Measurements from ENCODE around the gene NR1D2. TPM values are rescaled to one million over a fixed set of nuclear protein-coding genes. Genes with fewer than 3 reads are reported as not detected.
A peak's percentile ranks its signal among the peaks of the same experiment; 100 is the strongest.

Gene NR1D2
- total and polyA plus RNA-seq, 2 of the 13 experiments (the other 11 are each of a cell fraction or from before 2014, with no cell fraction given), result 5.3 to 8.1 TPM

DNA sequence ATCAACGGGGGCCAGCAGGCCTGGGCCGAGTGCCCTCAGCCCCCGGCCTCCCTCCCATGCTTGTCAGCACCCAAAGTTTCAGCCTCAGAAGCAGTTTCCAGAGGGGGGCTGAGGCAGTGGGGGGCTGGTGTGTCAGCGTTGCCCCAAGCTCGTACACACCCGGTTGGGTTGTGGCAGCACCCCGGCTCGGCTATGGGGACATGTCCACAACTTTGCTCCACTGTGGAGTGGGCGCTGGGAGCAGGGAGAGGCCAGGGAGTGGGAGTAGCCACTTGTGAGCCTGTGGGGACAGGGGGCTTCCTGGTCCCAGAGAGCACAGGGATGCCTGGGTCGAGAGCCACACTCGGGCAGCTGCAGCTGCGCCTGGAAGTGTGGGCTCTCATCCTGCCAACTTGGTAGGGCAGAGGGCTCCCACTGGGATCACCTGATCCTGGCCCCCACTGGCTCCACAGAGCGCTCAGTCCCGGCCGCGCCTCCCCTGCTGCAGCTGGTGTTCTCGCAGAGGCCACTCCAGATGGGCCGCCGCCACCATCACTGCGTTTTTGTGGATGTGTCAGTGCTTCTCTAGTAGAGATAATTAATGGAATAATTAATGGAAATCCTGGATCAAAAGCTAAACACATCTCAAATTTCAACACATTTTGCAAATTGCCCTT lies 75.1 kb downstream of the NR1D2 start:
- Histone ChIP-seq H3K4me2 (ENCODE audit: low read depth, low read length) (no peak overlapping the region), H3K27me3 (ENCODE audit: control insufficient read depth in 1 of 2, insufficient read depth in 2 of 2, low read length in 2 of 2) (peaks cover 0 to 1% of the 10 kb centered on the region in 2 experiments; a peak in 1 of 5 replicates), H3K27ac (ENCODE audit: extremely low read length, insufficient read depth, low read length) (no peak overlapping the region), H3K9ac (ENCODE audit: insufficient read depth, low read depth, low read length) (no peak overlapping the region), H3K9me3 (ENCODE audit: low read length) (no peaks in the 10 kb centered on the region), H3K79me2 (ENCODE audit: insufficient read depth, low read length) (no peaks in the 10 kb centered on the region), H4K20me1 (ENCODE audit: insufficient read depth, low read length) (no peaks in the 10 kb centered on the region), H3K4me1 (ENCODE audit: insufficient read depth, low read length) (no peaks in the 10 kb centered on the region), H2AFZ (ENCODE audit: low read length) (no peak overlapping the region), H3K4me3 (replicated peaks in 1 of 3; ENCODE audit: insufficient read depth in 1 of 3, low read depth in 2 of 3, low read length in 3 of 3) (no peak overlapping the region), H3K36me3 (replicated peaks in 1 of 2; ENCODE audit: control insufficient read depth in 1 of 2, insufficient read depth in 2 of 2, low read length in 2 of 2) (no peaks in the 10 kb centered on the region)
- ATAC-seq, result peak; percentile 36; the same call in 2 of the 3 replicates
- no peak for DNase-seq (ENCODE audit: low spot score)
- no peak for FAIRE-seq
- in situ Hi-C loops (cut with HindIII; ENCODE audit: extremely low pct_ligation_motif_present, low pct_unique_long_range_greater_than_20kb), result loop anchor here (25.0 kb wide), 1 partner anchor 667 kb away; no protein-coding TSS in a partner anchor
- BruUV-seq (replicated peaks), result no TSS peak
- intact Hi-C loops (cut with micrococcal nuclease; ENCODE audit: unreplicated experiment), result no loop called here
- 42% methylated on average over 9 of the region's 20 CpGs for WGBS (ENCODE audit: low lambda C conversion rate)
- POLR2A ChIA-PET, result no interaction called here
- CTCF ChIA-PET (ENCODE audit: low intra/inter-chr PET ratio, low total read pairs), result no interaction called here
- TF ChIP-seq POLR2A (IDR thresholded peaks at IDR 0.05; ENCODE audit: insufficient read depth in 1 of 2, low read depth in 2 of 2, low read length in 2 of 2) (no peak), KDM2A (CRISPR knock-in tag; IDR thresholded peaks at IDR 0.05; ENCODE audit: borderline replicate concordance, low read depth) (no peak), SRSF9 (IDR thresholded peaks at IDR 0.05; ENCODE audit: borderline replicate concordance, insufficient read depth, low read depth, low read length, poor library complexity, severe bottlenecking) (no peak), POLR2AphosphoS2 (IDR thresholded peaks at IDR 0.05; ENCODE audit: low read depth, low read length) (no peak), ETV6 (CRISPR knock-in tag; conservative IDR thresholded peaks at IDR 0.05) (no peak), ZNF256 (CRISPR knock-in tag; conservative IDR thresholded peaks at IDR 0.05) (no peak), ZFYVE20 (CRISPR knock-in tag; IDR thresholded peaks at IDR 0.05; ENCODE audit: borderline replicate concordance, low read depth) (no peak), NR2F2 (IDR thresholded peaks at IDR 0.05; ENCODE audit: borderline replicate concordance, low read depth) (no peak), ZNF570 (CRISPR knock-in tag; IDR thresholded peaks at IDR 0.05; ENCODE audit: borderline replicate concordance) (no peak), AGO1 (IDR thresholded peaks at IDR 0.05; ENCODE audit: low read depth, low read length, poor library complexity, severe bottlenecking) (no peak), ZSCAN12 (CRISPR knock-in tag; IDR thresholded peaks at IDR 0.05) (no peak), MED13 (CRISPR knock-in tag; IDR thresholded peaks at IDR 0.05) (no peak), YY1 (IDR thresholded peaks at IDR 0.05; ENCODE audit: insufficient read depth, insufficient replicate concordance, low read depth, low read length) (no peak), SOX5 (CRISPR knock-in tag; IDR thresholded peaks at IDR 0.05; ENCODE audit: borderline replicate concordance) (no peak), SMC3 (IDR thresholded peaks at IDR 0.05; ENCODE audit: low read length) (no peak)
- TF ChIP-seq, protein P1, sequence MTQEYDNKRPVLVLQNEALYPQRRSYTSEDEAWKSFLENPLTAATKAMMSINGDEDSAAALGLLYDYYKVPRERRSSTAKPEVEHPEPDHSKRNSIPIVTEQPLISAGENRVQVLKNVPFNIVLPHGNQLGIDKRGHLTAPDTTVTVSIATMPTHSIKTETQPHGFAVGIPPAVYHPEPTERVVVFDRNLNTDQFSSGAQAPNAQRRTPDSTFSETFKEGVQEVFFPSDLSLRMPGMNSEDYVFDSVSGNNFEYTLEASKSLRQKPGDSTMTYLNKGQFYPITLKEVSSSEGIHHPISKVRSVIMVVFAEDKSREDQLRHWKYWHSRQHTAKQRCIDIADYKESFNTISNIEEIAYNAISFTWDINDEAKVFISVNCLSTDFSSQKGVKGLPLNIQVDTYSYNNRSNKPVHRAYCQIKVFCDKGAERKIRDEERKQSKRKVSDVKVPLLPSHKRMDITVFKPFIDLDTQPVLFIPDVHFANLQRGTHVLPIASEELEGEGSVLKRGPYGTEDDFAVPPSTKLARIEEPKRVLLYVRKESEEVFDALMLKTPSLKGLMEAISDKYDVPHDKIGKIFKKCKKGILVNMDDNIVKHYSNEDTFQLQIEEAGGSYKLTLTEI (CRISPR knock-in tag; conservative IDR thresholded peaks at IDR 0.05), result no peak
- TF ChIP-seq, protein P2, sequence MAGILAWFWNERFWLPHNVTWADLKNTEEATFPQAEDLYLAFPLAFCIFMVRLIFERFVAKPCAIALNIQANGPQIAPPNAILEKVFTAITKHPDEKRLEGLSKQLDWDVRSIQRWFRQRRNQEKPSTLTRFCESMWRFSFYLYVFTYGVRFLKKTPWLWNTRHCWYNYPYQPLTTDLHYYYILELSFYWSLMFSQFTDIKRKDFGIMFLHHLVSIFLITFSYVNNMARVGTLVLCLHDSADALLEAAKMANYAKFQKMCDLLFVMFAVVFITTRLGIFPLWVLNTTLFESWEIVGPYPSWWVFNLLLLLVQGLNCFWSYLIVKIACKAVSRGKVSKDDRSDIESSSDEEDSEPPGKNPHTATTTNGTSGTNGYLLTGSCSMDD (CRISPR knock-in tag; IDR thresholded peaks at IDR 0.05), result no peak
- TF ChIP-seq, protein P3, sequence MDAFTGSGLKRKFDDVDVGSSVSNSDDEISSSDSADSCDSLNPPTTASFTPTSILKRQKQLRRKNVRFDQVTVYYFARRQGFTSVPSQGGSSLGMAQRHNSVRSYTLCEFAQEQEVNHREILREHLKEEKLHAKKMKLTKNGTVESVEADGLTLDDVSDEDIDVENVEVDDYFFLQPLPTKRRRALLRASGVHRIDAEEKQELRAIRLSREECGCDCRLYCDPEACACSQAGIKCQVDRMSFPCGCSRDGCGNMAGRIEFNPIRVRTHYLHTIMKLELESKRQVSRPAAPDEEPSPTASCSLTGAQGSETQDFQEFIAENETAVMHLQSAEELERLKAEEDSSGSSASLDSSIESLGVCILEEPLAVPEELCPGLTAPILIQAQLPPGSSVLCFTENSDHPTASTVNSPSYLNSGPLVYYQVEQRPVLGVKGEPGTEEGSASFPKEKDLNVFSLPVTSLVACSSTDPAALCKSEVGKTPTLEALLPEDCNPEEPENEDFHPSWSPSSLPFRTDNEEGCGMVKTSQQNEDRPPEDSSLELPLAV (CRISPR knock-in tag; conservative IDR thresholded peaks at IDR 0.05; ENCODE audit: low read depth), result no peak

Data from HepG2 (cell line).